ENCODE measurements around the gene LYST.

DNA sequence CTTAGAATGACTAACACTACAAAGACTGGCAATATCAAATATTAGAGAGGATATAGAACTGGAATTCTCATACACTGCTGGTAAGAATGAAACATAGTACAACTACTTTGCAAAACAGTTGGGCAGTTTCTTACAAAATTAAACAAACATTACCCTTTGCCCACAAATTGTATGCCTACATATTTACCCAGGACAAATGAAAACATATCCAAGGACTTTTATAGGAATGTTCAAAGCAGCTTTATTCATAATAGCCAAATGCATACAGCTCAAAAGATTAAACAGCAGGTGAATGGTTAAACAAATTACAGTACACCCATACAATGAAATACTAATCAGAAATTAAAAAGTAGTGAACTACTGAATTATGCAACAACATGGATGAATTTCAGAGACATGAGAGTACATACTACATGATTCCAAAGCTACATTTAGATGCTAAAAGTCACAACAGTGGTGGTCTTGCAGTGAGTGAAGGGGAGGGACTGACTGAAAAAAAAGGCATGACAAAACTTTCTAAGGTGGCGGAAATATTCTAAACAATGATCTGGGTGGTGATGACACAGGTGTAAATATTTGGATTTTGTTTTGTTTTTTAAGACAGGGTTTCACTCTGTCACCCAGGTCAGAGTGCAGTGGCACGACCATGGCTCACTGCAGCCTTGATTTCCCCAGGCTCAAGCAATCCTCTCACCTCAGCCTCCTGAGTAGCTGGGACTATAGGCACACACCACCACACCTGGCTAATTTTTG lies 40.4 kb downstream of the LYST start:
- no peak for TF ChIP-seq EZH2 (IDR thresholded peaks at IDR 0.05; ENCODE audit: borderline replicate concordance, low read depth, low read length, poor library complexity, severe bottlenecking)
- TF ChIP-seq, protein P1, sequence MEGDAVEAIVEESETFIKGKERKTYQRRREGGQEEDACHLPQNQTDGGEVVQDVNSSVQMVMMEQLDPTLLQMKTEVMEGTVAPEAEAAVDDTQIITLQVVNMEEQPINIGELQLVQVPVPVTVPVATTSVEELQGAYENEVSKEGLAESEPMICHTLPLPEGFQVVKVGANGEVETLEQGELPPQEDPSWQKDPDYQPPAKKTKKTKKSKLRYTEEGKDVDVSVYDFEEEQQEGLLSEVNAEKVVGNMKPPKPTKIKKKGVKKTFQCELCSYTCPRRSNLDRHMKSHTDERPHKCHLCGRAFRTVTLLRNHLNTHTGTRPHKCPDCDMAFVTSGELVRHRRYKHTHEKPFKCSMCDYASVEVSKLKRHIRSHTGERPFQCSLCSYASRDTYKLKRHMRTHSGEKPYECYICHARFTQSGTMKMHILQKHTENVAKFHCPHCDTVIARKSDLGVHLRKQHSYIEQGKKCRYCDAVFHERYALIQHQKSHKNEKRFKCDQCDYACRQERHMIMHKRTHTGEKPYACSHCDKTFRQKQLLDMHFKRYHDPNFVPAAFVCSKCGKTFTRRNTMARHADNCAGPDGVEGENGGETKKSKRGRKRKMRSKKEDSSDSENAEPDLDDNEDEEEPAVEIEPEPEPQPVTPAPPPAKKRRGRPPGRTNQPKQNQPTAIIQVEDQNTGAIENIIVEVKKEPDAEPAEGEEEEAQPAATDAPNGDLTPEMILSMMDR (conservative IDR thresholded peaks at IDR 0.05; ENCODE audit: low read depth, low read length): no peak
